GM21737 (cell line): ENCODE measurements around the gene IFNA13.
A peak's percentile ranks its signal among the peaks of the same experiment; 100 is the strongest.
"Not testable (repeated sequence)": the region's sequence is repeated elsewhere in the genome, so short reads cannot be mapped to it uniquely, and the experiment has no call there.

Experiments used
- ATAC-seq: cut with Tn5 transposase; IDR thresholded peaks from one replicate; pipeline ENCODE4 v1.9.1; 2021; ENCODE audit warnings: mild to moderate bottlenecking, moderate library complexity; ENCODE audit not compliant: unreplicated experiment

IFNA13 gene

DNA sequence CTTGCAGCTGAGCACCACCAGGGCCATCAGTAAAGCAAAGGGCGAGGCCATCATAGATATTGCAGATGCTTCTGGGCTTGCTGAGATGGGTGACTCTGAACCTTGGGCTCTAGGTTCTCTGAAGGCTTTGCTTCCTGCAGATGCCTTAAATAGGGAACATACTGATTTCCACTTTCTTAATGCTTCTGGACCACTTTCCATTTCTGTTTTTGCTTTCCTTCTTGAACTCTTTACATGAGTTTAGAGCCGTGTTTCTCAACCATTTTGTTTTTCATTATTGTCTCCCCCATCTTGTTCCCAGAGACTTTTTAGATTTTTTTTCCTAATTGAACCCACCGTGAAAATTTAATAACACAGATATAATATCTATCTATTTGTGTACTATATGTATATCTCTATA is at the start of gene IFNA13:
IFNA13 (minus strand) TSS at position 101 of the 400 bp plus-strand sequence; CDS start at position 54, 47 bp downstream.
- no peak for ATAC-seq

DNA sequence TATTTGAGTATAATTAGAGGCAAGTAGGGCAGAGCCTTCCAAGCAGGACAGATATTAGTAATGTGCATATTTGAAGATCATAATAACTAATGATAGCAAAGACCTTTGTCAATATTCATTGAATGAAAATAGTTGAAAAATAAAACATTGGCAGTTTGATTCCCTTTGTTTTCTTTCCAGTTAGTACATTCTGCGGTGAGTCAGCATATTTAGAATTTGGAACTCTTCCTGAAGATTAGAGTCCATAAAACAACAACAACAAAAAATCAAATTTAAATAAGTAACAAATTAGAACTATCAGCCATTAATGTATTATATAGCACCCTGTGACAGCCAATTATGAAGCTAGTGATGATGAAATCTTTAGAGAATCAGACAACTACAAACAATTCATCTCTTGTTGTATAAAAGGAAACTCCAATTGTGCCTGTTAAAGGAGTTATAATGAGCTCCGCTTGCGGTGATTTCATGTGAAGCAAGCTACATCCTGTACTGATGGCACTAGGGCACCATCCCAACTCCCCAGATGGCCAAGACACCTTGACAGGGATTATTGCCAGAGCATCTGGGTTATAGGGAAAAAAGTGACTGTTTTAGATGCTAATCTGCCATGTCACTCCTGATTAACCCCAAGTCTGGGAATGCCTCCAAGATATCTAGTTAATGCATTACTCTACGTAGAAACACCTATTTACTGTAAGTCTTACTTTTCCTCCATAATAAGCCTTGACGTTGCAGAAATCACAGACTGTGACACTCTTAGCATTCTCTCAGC is 47.8 kb upstream of the IFNA13 start:
- no peak for ATAC-seq

DNA sequence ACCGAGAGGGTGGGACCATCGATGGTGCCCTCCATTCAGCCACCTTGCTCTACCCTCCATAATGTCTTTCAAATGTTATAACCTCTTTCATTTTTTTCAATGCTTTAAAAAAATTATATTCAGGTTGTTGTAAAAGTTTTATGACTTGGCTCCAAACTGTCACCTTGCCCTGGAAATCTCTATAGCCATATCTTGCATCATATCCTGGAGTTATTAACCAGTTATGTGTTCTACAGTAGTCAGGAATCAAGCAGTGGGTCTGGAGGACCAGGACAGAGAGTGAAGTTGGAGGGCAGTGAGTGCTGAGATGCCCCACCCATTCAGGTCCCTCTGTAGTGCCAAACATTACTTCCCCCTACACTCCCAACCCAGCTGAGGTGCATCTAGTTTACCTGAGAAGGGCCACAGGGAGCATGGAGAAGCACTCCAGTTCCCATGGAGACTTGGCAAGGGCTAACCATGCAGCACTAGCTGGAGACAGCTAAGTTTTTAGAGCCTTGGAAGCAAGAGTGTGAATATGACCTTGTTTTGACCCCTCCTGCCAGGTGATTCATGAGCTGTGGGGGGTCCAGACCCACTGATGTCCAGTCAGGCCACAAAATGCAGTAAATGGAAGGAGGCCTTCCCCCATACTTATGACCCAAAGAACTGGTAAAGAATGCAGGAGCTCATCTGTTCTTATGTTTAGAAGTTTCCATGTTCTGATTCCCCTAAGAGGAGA is 46.5 kb upstream of the IFNA13 start:
- no peak for ATAC-seq

DNA sequence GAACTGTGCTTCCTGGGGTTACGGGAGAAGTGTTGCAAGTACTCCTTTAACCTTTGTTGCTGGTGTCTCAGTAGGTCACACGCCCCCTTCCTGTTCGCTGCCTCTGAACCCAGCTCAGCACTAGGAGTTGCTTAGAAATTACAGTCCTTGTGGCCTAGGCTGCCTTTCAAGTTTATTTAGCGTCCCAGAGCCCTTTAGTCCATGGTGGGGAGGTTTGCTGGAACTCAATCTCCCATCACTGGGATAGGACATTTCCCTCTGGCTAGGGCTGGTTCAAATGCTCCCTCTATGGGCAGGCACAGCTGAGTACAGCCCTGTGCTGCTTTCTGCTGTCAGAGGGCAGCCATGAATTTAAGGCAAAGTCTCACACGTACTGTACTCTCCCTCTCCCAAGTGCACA is 45.8 kb upstream of the IFNA13 start:
- ATAC-seq = no peak

DNA sequence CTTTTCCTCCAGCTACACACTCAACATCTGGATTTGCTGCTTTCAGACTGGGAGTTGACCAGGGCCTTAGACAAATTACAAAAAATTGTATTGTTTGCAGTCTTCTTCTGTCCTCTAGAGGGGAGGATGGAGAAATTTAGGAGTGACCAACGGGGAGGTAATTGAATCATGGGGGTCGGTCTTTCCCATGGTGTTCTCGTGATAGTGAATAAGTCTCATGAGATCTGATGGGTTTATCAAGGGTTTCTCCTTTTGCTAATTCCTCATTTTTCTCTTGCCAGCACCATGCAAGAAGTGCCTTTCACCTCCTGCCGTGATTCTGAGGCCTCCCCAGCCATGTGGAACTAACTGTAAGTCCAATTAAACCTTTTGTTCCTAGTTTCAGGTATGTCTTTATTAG is 45.3 kb upstream of the IFNA13 start:
- no peak for ATAC-seq

DNA sequence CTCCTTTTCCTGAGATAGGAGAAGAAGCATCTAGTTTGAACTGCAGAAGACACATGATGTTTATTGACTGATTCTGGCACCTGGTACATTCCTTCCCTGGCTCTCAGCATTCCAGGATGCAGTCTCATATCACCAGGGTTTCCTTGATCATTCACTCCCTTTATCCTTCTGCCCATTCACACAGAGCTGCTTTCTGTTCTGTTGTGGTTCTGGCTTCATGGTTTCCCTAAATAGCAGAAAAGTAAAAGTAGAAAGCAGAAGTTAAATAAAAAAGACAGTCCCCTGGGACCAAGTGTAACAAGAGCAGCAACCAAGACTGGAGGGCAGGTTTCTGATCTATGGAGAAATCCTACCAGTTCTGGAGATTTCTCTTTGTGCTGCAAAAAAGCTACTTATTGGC is 44.2 kb upstream of the IFNA13 start:
- ATAC-seq = peak; percentile 69

DNA sequence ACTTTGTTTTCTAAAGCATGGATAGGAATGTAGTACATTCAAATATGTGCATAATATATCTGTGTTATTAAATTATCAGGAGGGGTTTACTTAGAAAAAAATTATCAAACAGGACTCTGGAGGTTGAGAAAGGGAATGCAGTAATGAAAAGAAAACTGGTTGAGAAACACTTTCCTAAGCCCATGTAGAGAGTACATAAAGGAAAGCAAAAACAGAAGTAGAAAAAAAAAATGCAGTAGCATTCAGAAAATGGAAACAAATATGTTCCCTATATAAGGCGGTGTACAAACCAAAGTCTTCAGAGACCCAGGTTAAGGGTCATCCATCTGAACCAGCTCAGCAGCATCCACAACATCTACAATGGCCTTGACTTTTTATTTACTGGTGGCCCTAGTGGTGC is 41.0 kb upstream of the IFNA13 start, which contains the start of gene IFNA8:
IFNA8 (plus strand) TSS at position 301 of the 400 bp plus-strand sequence; CDS start at position 361, 60 bp downstream.
- no peak for ATAC-seq

DNA sequence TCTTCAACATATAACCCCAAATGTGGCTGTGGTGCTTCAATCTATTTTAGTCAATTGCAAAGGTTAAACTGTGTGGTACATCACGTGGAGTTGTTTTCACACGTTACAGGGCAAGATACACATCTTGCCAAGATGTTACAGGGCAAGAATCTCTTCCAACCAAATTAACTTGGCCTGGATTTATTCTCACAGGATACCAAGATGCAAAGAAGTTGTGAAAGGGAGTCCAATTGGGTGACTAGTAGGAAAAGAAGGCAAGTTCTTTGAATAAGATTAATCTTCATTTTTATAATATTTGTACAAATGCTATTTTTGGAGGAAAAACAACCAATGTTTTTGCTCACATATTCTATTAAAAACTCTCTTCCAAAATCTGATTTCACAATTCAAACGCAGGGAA is 36.3 kb upstream of the IFNA13 start:
- ATAC-seq = no peak

DNA sequence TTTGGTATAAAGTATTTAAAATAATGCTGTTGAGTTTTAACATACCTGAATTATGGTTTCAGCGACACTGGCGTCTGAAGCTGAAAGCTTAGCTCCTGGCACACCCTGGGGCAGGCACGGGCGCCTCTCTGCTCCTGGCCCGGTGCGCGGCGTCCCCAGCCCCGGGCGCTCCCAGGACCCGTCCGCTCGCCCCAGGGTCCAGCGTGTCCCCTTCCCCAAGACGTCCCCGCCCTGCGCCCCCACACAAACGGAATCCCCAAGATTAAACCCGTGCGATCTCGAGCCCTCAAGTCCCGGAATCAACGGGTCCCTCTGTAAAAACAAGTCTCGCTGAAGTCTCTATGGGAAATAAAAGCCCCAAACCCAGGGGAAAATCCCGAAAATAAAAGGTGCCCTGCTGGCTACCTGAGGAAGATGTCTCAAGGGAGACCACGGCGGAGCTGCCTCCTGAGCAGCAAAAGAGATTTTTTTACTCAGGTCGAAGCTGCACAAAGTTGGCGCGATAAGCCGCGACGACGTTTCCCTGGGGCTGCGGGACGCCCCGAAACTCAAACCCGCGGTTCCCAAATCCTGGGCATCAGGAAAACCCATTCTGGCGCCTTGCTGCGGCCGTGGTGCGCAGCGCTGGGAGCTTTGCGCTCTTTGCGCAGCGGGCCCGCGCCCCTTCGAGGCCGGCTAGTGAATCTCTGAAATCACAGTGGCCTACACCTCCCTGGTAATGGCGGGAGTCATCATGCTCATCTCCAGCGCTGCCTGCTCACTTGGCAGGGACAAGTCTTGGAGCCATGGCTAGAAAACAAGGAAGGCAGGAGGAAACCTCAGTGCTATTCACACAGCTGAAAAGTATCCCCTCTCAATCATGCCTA is 34.8 kb upstream of the IFNA13 start:
- no peak for ATAC-seq

DNA sequence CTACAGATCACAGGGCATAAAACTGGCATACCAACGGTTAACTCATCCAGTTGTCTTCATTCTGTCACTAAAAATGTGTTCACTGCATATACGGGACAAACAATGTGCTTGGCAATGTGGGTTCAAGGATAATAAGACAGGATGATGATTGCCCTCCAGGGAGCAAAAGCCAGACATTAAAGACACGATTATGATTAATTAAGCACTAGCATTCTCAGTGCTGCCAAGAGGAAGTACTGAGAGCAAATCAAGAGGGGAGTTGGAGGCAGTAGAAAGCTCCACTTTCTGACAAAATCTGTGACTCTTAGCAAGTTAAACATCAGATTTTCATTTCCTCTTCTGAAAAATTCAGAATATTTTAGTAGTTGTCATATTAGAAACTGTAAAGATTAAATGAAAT is 32.1 kb upstream of the IFNA13 start:
- no peak for ATAC-seq

DNA sequence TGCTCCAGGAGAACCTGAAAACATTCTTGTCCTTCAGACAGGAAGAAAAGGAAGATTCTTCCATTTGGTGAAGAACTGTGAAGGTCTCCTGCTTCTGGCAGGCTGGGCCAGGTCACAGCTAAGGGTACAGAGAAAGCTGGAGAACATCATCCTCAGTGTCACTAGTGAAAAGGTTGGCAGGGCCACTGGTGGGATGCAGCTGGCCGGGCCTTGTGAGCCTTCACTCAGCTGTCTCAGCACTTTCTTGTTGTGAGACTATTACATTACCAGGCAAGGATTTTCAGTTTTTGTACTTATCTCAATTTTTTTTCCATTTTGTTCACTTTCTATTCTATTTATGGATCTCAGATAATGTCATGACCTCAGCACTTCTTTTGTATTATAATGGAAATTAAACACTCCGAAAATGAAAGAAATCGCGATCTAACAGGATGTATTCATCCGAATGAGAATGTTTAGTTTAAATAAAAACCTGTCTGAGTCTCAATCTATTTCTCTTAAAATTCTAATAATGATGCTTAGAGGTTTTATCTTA is 31.2 kb upstream of the IFNA13 start:
- no peak for ATAC-seq

DNA sequence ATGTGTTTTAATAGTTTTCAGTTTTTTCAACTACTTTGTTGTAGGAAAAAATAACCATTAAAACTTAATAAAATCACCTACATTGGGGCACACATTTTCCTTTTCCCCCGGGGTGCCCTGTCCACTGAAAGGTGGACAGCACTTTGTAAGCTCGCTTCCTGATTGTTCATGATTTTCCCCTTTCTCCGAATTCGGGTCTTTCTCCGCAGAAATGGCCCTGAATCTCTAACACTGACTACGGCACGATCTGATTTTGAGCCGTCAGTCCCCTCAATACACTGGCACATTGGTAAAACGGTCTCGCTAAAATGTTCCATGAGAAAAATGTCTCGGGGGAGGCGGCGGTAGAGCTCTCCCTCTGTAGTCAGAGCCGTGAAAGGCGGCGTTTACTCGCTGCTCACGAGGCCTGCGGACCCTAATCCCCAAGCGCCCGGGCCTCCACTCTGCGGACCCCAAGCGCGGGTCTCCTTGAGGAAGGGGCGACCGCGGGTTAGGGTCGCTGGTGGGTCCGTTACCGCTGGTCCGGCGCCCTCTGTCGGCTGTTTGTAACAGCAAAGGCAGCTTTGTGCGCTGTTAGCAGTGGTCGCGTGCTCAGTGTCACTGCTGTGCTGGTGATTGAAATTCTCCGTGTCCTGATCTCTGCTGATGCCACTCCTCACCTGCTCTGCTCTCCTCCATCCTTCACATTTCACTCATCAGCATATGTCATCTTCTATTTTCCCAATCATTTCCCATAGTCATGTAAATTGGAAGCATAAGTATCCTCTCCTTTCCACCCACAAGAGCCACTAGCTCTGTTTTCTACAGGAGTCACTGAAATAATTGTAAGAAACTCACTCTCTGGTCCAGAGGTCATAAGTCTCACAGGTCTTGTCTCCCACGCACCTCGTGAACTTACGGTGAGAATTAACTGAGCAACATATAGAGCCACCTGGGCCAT is 28.2 kb upstream of the IFNA13 start:
- peak; percentile 78 for ATAC-seq

DNA sequence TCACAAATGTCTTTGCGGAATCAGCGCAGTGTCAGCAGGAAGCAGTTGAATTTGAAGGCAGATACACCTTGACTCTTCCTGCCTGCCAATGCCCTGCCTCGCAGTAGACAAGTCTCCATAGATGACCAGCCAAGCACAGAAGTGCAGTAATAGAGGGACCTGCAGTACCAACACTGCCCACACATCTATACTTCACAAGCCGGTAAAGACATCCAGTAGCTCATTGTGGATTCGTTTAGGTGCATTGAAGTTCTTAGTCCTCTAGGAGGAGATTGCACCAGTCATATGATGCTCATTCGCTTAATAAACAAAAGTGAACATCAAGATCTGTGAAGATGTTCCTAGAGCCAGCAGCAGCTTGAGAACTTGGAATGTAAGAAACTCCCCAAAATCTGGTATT is 24.4 kb upstream of the IFNA13 start:
- peak; percentile 80 for ATAC-seq

DNA sequence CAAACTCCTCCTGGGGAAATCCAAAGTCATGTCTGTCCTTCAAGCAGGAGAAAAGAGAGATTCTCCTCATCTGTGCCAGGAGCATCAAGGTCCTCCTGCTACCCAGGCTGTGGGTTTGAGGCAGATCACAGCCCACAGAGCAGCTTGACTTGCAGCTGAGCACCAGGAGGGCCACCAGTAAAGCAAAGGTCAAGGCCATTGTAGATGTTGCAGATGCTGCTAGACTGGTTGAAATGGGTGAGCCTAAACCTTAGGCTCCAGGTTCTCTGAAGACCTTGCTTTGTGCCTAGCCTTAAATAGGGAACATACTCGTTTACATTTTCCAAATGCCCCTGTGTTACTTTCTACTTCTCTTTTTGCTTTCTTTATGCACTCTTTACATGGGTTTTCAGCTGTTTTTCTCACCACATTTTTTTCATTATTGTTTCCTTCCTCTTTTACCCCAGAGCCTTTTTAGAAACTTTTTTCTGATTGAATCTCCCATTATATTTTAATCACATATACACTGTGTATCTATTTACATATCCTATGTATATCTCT is 17.3 kb upstream of the IFNA13 start, which contains the start of gene IFNA2:
IFNA2 (minus strand) TSS at position 268 of the 540 bp plus-strand sequence; CDS start at position 199, 69 bp downstream.
- ATAC-seq = no peak

DNA sequence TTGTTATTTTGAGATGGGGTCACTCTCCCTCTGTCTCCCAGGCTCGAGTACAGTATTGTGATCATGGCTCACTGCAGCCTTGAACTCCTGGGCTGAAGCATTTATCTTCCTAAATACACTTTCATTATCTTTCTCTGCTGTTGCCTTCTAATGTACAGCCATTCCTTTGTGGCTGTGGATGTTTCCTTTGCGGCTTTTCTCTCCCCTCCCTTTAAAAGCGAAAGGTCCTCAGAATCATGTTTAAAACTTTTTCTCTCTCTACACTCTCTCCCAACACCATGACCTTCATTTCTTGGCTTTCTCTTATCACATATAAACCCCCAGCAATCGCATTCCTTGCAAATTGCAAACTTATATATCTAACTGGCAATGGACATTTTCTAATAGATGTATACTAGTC is 15.8 kb upstream of the IFNA13 start:
- ATAC-seq = no peak

DNA sequence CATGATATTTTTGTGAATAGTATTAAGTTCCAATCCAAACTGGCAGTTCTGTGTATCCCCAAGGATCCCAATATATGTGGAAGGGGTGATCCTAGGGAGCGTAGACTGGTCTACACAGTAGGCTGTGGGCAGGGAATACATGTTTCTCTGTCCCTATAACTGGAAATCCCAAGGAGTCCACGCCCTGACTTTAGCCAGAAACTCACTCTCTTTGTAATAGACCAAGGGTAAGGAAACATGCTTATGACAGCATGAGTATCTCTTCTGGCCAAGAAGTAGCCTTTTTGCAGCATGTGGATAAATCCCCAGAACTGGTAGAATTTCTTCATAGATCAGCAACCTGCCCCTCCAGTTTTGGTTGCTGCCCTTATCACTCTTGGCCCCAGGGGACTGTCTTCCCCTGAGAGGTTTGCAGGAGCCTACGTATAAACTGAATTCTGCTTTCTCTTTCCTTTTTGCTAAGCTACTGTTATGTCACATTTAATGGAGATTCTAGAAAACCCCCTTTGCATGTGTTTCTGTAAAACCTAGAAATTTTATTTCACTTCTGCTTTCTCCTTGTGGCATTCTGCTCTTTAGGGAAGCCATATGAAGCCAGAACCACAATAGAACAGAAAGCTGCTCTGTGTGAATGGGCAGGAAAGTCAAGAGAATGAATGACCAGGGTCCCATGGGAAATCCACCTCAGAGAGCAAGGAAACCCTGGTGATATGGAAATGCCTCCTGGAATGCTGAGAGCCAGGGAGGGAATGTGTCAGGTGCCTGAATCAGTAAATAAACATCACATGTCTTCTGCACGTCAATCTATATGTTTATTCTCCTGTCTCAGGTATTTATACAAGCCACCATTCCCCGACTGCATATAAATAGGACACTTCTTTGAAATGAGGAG is 13.8 kb upstream of the IFNA13 start:
- ATAC-seq = peak; percentile 97

DNA sequence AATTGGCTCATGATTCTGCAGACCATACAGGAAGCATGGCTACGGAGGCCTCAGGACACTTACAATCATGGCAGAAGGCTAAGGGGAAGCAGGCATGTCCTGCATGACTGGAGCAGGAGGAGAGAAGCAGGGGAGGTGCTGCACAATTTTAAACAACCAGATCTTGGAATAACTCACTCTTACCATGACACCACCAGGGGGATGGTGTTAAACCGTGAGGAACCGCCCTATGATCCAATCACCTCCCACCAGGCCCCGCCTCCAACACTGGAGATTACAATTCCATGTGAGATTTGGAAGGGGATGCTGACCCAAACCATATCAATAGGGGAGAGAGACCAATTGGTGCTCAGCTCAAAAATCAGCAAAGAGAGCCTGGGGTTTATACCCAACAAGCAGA is 3.6 kb upstream of the IFNA13 start:
- ATAC-seq = not testable (repeated sequence)

DNA sequence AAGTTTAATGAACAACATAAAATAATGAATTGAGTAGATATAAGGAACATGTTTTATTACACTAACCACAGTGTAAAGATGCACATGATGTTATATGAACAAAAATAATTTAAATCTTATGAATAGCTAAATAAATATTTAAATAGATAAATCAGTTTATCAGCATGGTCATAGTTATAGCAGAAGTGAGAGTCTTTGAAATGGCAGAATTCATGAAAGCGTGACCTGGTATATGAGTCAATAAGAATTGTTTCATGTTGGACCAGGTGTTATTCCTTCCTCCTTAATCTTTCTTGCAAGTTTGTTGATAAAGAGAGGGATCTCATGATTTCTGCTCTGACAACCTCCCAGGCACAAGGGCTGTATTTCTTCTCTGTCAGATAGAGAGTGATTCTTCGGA is 688 bp downstream of the IFNA13 start:
- ATAC-seq = peak; percentile 85

DNA sequence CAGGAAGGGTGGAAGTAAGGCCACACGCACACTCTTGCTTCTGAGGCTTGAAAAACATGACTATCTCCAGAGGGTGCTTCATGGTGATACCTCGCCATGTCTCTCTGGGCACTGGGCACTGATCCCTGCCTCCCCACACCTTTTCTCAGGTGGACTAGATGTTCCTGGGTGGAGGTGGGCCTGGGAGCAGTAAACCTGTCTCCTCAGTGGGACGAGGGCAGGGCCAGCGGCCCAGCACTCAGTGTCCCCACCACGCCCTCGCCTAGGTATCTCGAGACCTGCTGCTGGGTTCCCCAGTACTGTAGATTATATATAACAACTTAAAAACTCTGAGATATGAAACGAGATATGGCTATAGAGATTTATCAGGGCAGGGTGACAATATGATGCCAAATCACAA is 5.6 kb downstream of the IFNA13 start:
- no peak for ATAC-seq
